Naive thymus-derived CD8-positive, alpha-beta T cell (primary cell): ENCODE measurements around the gene ZBTB22. TPM values are rescaled to one million over a fixed set of nuclear protein-coding genes. Genes with fewer than 3 reads are reported as not detected.
A peak's percentile ranks its signal among the peaks of the same experiment; 100 is the strongest.

Experiments
- ATAC-seq, 2 donors: fragments of 150-1000 bp; cut with Tn5 transposase in 1 of 2; sonication (Bioruptor Pico), chemical (Tn5 transposase) in 1 of 2; 1 replicate in 1 of 2; 2 replicates in 1 of 2; pipeline ENCODE4 v1.10.0; 2021; ENCODE audit warnings: mild to moderate bottlenecking in 2 of 2, moderate library complexity in 2 of 2
- POLR2A ChIA-PET: fragments of 350-600 bp; sonication (Branson Sonifier 250); formaldehyde crosslinking; loops from one replicate; lab custom pipeline; 2021; ENCODE audit warnings: antibody characterized with exemption; lab: Charles Lee
- DNase-seq, 10 donors: peaks; one replicate each; pipeline versions ENCODE4 v3.0.0 to v3.0.0-alpha.2; 2020 to 2022
- H3K27ac Mint-ChIP-seq, 10 donors: one replicate each; pipeline ENCODE4 v1.8.0; 2020 to 2022; ENCODE audit warnings: mild to moderate bottlenecking in 10 of 10, mixed read lengths in 10 of 10, moderate library complexity in 4 of 10, inconsistent platforms in 1 of 10
- H3K27me3 Mint-ChIP-seq, 5 donors: one replicate each; pipeline ENCODE4 v1.8.0; 2021 to 2022; ENCODE audit warnings: mixed read lengths in 5 of 5
- H3K36me3 Mint-ChIP-seq, 3 donors: one replicate each; pipeline ENCODE4 v1.8.0; 2020 to 2022; ENCODE audit warnings: mixed read lengths in 3 of 3, mild to moderate bottlenecking in 2 of 3, inconsistent platforms in 1 of 3
- H3K4me1 Mint-ChIP-seq, 4 donors: one replicate each; pipeline ENCODE4 v1.8.0; 2021 to 2022; ENCODE audit warnings: mixed read lengths in 4 of 4
- H3K4me3 Mint-ChIP-seq, 10 donors: one replicate each; pipeline ENCODE4 v1.8.0; 2020 to 2022; ENCODE audit warnings: mild to moderate bottlenecking in 10 of 10, mixed read lengths in 10 of 10, moderate library complexity in 6 of 10, inconsistent platforms in 1 of 10
- H3K9me3 Mint-ChIP-seq, 9 donors: one replicate each; pipeline ENCODE4 v1.8.0; 2020 to 2022; ENCODE audit warnings: mixed read lengths in 9 of 9, mild to moderate bottlenecking in 3 of 9, inconsistent platforms in 1 of 9, moderate library complexity in 1 of 9
- polyA plus RNA-seq, 3 donors: library from polyadenylated mRNA; unstranded; fragments of 300-500 nt; fragmentation: Illumina TruSeq; gene quantifications; one replicate each; pipeline ENCODE4 v1.2.3, GENCODE V29; 2021
- total RNA-seq, 8 experiments: library from RNA in 2 of 8; stranded (reverse) in 2 of 8; gene quantifications; one replicate each; pipeline ENCODE4 v1.2.3 and lab custom pipeline; 2021 to 2026

ZBTB22 gene
- total and polyA plus RNA-seq, 5 experiments from 2014 or later = 10.4 to 33.6 (median 13.4) TPM

DNA sequence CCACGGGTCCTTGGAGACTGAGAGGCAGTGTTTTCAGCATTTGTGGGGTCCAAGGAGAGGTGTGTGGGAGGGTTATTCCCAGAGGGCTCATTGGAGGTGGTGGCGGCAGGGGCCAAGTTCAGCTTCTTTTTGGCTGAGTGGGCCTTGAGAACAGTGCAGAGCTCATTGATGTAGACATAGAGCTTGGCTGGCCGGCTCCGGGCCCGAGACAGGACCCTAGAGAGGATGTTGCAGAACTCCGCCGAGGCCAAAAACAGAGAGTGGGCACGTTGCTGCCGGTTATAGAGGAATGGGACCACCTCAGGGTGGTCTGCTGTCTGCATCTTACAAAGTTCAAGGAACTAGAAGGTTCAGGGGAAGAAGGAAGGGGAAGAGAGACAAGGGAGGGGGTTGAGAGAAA, 3.7 kb upstream of the ZBTB22 start:
- Mint-ChIP-seq H3K36me3 (peaks cover 0 to 45% (median 16%) of the 10 kb centered on the region in 3 donors), H3K4me1 (peaks cover 40 to 77% (median 72%) of the 10 kb centered on the region in 4 donors), H3K9me3 (no peaks in the 10 kb centered on the region), H3K27me3 (no peaks in the 10 kb centered on the region), H3K4me3 (peak overlapping the region; percentile 78 to 100 (median 98)), H3K27ac (peak overlapping the region in 9 of 10 donors; percentile 14 to 98 (median 76))
- ATAC-seq (no peak), DNase-seq (no peak)
- POLR2A ChIA-PET = interaction anchor here (0.5 to 1.9 kb wide), 6 partner anchors 12 to 109 kb away, joined by 3 to 7 read pairs (median 4); partner anchors contain the start of genes CUTA, PFDN6, RPS18 and VPS52

GRCh38 chr6:33320315-33321181, 3.0 kb upstream of the ZBTB22 start:
- no peak for DNase-seq
- Mint-ChIP-seq H3K9me3 (no peaks in the 10 kb centered on the region), H3K27ac (peak overlapping the region; percentile 44 to 98 (median 81)), H3K4me3 (peak overlapping the region; percentile 78 to 100 (median 98)), H3K36me3 (peaks cover 0 to 45% (median 16%) of the 10 kb centered on the region in 3 donors), H3K4me1 (peaks cover 42 to 81% (median 77%) of the 10 kb centered on the region in 4 donors), H3K27me3 (no peaks in the 10 kb centered on the region)
- ATAC-seq = no peak
- POLR2A ChIA-PET = interaction anchor here (0.5 to 1.9 kb wide), 7 partner anchors 12 to 110 kb away, joined by 3 to 7 read pairs (median 4); partner anchors contain the start of genes CUTA, PFDN6, RPS18 and VPS52

GRCh38 chr6:33319939-33320314, 2.4 kb upstream of the ZBTB22 start:
- H3K27ac Mint-ChIP-seq = peak overlapping the region in 9 of 10 donors; percentile 34 to 98 (median 89)
- DNase-seq (no peak), ATAC-seq (no peak)
- peaks cover 0 to 45% (median 16%) of the 10 kb centered on the region in 3 donors for H3K36me3 Mint-ChIP-seq
- POLR2A ChIA-PET = interaction anchor here (1.4 to 1.9 kb wide), 4 partner anchors 20 to 110 kb away, joined by 3 to 6 read pairs (median 4); partner anchors contain the start of gene CUTA
- H3K9me3 Mint-ChIP-seq = no peaks in the 10 kb centered on the region
- no peaks in the 10 kb centered on the region for H3K27me3 Mint-ChIP-seq
- peaks cover 42 to 88% (median 84%) of the 10 kb centered on the region in 4 donors for H3K4me1 Mint-ChIP-seq
- peak overlapping the region; percentile 19 to 100 (median 97) for H3K4me3 Mint-ChIP-seq

DNA sequence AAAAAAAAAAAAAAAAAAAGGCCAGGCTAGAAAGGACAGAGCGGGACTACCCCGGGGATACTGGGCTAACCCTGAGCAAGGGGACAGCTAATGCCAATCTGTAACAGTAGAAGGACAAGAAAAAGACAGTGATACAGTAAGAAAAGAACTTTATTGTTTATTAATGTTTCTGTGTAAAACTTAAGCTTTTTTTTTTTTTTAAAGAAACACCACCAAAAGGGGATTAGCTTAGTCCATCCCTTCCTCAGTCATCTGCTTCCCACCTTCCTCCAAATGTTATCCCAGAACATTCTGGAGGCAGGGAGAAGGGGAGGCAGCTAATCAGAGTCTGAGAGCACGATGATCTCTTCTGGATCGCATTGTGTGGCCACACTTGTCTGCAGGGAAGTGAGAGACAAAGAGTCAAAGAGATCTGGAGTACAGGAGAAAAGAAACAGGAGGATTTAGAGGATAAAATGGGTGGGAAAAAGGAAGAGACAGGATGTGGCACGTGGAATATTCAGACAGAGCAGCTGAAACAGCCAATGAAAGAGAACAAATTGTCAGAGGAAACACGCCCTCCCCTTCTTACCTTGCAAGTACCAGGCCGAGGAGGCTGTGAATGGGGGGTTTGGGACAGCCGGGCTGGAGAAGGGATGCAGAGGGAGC, 1.0 kb upstream of the ZBTB22 start:
- no peak for DNase-seq
- Mint-ChIP-seq H3K9me3 (no peaks in the 10 kb centered on the region), H3K4me1 (peaks cover 41 to 90% (median 83%) of the 10 kb centered on the region in 4 donors), H3K4me3 (peak overlapping the region; percentile 80 to 100 (median 99)), H3K27me3 (no peaks in the 10 kb centered on the region), H3K36me3 (peaks cover 0 to 45% (median 16%) of the 10 kb centered on the region in 3 donors), H3K27ac (peak overlapping the region; percentile 95 to 100 (median 98))
- no peak for ATAC-seq
- POLR2A ChIA-PET = interaction anchor here (0.5 to 5.3 kb wide), 21 partner anchors 8 to 474 kb away, joined by 3 to 141 read pairs (median 11); partner anchors contain the start of genes B3GALT4, PFDN6, RGL2 and RPS18

GRCh38 chr6:33317419-33317668, 200 bp downstream of the ZBTB22 start:
- Mint-ChIP-seq H3K9me3 (no peaks in the 10 kb centered on the region), H3K36me3 (peaks cover 0 to 46% (median 17%) of the 10 kb centered on the region in 3 donors), H3K4me3 (peak overlapping the region in 9 of 10 donors; percentile 67 to 100 (median 83)), H3K27me3 (no peaks in the 10 kb centered on the region), H3K4me1 (peaks cover 36 to 88% (median 81%) of the 10 kb centered on the region in 4 donors), H3K27ac (peak overlapping the region in 9 of 10 donors; percentile 86 to 100 (median 95))
- no peak for ATAC-seq
- no peak for DNase-seq
- POLR2A ChIA-PET = interaction anchor here (0.6 to 5.3 kb wide), 22 partner anchors 9 to 890 kb away, joined by 3 to 141 read pairs (median 8); partner anchors contain the start of genes B3GALT4, PFDN6, RGL2 and RPS18

DNA sequence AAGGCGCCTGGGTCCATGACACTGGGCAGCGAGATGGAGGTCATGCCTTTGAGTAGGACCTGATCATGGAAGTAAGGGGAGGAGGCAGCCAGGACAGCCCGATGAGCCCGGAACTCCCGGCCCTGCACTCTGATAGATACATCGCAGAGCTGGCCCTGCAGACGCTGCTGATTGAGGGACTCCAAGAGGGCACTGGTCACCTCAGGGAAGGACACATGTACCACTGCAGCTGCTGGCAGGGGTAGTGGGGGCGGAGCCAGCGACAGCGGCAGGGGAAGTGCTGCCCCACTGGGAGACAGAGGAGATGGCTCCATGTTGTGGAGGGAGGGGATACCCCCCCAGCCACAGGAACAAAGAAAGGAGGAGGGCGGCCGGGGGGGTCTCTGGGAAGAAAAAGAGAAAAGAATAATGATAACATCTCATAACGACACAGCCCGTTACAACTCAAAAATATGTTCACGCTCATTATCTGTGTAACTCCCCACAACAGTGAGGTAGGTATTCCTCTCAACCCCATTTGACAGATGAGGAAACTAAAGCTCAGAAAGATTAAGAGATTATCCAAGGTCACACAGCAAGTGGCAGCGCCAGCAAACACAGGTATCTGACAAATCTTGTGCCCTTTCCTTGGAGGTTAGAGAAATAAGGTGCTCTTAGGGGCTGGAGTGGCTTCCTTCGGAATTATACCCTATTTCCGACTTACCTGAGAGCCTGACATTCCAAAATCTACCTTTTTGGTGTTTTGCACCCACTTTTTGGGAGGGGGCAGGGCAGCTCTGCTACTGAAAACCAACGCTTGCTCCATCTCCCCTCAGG, 733 bp downstream of the ZBTB22 start:
- Mint-ChIP-seq H3K27ac (peak overlapping the region; percentile 83 to 100 (median 96)), H3K4me1 (peaks cover 32 to 88% (median 82%) of the 10 kb centered on the region in 4 donors), H3K9me3 (no peaks in the 10 kb centered on the region), H3K36me3 (peaks cover 0 to 44% (median 18%) of the 10 kb centered on the region in 3 donors), H3K27me3 (no peaks in the 10 kb centered on the region), H3K4me3 (peak overlapping the region in 9 of 10 donors; percentile 67 to 100 (median 76))
- POLR2A ChIA-PET = interaction anchor here (0.8 to 5.3 kb wide), 18 partner anchors 10 to 472 kb away, joined by 3 to 141 read pairs (median 10); partner anchors contain the start of genes B3GALT4, PFDN6, RGL2 and RPS18
- peak in 1 of 10 donors; percentile 63 for DNase-seq
- no peak for ATAC-seq

GRCh38 chr6:33315793-33316602, 1.5 kb downstream of the ZBTB22 start:
- Mint-ChIP-seq H3K27ac (peak overlapping the region; percentile 83 to 100 (median 98)), H3K4me3 (peak overlapping the region; percentile 70 to 100 (median 97)), H3K9me3 (no peaks in the 10 kb centered on the region), H3K4me1 (peaks cover 29 to 85% (median 80%) of the 10 kb centered on the region in 4 donors), H3K27me3 (no peaks in the 10 kb centered on the region), H3K36me3 (peaks cover 0 to 42% (median 18%) of the 10 kb centered on the region in 3 donors)
- DNase-seq (no peak), ATAC-seq (no peak)
- POLR2A ChIA-PET = interaction anchor here (0.6 to 5.3 kb wide), 9 partner anchors 9 to 110 kb away, joined by 3 to 141 read pairs (median 4); partner anchors contain the start of genes PFDN6, RPS18, VPS52 and WDR46

DNA sequence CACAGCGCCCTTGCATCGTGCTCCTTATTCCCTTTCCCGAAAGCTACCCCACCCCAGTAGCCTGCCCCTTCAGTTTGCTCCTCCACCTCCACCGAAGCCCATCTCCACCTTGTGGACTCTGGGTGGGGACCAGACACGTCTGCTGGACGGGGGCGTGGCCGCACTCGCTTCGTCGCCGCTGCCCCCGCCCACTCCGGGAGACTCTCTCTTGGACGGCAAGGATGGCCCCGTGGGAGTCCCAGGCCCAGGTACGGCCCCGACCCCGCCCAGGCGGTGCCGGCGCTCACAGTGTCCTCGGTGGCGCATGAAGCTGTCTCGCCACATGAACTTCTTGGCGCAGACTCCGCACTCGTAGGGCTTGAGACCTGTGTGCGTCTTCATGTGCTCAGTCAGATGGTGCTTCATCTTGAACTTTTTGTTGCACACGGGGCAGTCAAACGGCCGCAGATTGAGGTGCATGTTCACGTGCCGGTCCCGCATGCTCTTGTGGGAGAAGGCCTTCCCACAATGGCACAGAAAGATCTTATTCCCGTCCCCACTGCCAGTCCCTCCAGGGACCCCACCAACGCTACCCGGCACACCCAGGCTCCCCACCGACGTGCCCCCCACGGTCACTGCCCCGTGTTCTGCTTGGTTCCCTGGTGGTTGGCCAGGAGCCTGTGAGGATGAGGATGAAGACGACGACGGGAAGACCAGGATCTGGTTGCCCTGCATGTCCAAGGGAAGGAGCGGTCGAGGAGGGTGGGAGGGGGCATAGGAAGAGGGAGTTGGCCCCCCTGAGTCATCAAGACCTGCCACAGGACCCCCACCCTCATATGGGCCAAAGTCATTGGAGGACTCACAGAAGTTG, 2.4 kb downstream of the ZBTB22 start:
- H3K9me3 Mint-ChIP-seq = no peaks in the 10 kb centered on the region
- peak in 1 of 10 donors; percentile 21 for DNase-seq
- peak overlapping the region; percentile 95 to 100 (median 98) for H3K27ac Mint-ChIP-seq
- ATAC-seq = no peak
- H3K27me3 Mint-ChIP-seq = no peaks in the 10 kb centered on the region
- peaks cover 28 to 82% (median 74%) of the 10 kb centered on the region in 4 donors for H3K4me1 Mint-ChIP-seq
- H3K36me3 Mint-ChIP-seq = peaks cover 0 to 41% (median 15%) of the 10 kb centered on the region in 3 donors
- peak overlapping the region; percentile 95 to 100 (median 98) for H3K4me3 Mint-ChIP-seq
- POLR2A ChIA-PET = interaction anchor here (0.6 to 5.3 kb wide), 8 partner anchors 10 to 43 kb away, joined by 4 to 141 read pairs (median 4); partner anchors contain the start of genes PFDN6, RPS18, VPS52 and WDR46

DNA sequence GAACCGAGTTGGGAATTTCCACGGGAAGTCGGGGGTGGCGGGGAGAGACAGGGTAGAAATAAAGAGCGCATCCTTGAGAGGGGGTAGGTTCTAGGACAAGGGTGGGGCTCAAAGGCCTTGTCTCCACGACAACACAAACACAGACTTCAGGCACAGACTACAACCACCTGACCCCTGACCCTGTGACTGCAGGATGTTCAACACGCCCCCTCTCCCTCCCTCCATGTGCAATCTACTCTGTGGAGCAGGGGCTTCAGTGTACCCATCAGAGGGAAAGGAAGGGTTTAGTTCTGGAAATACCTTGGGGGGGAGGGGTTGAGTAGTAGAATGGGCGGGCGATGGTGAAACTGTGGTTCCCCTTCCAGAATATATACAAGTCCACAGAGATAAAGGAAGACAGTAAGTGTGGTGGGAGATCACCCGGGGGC, 3.0 kb downstream of the ZBTB22 start:
- DNase-seq = peak; percentile 40 to 86 (median 75)
- POLR2A ChIA-PET = interaction anchor here (1.1 to 5.3 kb wide), 3 partner anchors 10 to 37 kb away, joined by 4 to 141 read pairs (median 30); partner anchors contain the start of gene B3GALT4
- Mint-ChIP-seq H3K36me3 (peaks cover 0 to 41% (median 9%) of the 10 kb centered on the region in 3 donors), H3K4me3 (peak overlapping the region; percentile 95 to 99 (median 98)), H3K27ac (peak overlapping the region; percentile 95 to 100 (median 98)), H3K9me3 (no peaks in the 10 kb centered on the region), H3K4me1 (peaks cover 22 to 75% (median 69%) of the 10 kb centered on the region in 4 donors), H3K27me3 (no peaks in the 10 kb centered on the region)
- peak; percentile 32 to 55 for ATAC-seq
